ENCODE data around the gene DCLRE1C.

Gene DCLRE1C

DNA sequence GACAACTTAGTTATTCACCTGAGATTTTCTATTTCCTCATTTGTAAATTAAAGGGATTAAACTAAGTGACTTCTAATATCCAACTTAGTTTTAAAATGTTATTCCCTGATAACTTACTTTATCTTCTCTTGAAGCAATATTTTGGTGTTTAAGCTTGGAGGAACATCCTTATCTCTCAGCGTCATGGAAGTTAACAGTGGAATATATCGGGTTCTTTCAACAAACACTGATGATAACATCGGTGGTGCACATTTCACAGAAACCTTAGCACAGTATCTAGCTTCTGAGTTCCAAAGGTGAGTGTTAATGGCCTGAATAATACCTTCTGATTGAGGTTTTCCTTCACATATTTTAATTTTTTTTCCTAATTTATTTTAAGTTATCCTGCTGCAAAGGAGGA lies 101.7 kb downstream of the DCLRE1C start:
- in situ Hi-C loops (cut with MboI; ENCODE audit: low pct_unique_long_range_greater_than_20kb, low sequenced_read_pairs) = no loop called here
- no peak for DNase-seq
